IPS-NIHi11 (cell line): ENCODE measurements around the gene MFSD1.
"Not testable (repeated sequence)": the region's sequence is repeated elsewhere in the genome, so short reads cannot be mapped to it uniquely, and the experiment has no call there.

ENCODE experiments used
- DNase-seq: peaks from one replicate; pipeline ENCODE4 v3.0.0; 2012; ENCODE audit warnings: mixed read lengths, low spot score

MFSD1 gene

DNA sequence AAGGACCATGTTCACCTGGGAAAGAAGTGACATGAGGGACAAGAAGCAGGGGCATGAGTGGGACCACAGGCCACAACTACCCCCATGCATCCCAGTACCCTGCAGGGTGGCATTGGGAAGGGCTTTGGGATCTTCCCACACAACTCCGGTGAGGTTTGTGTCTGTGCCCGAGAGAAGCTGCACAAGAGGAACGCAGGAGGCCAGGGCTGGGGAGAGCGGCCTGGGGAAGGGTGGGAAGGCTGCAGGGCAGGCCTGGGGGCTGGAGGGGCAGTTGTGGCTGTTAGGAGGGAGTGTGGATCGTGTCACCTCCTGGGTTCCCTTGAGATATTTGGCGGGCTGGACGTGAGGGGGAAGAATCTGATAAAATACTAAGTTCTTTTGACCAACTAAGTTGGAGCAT is 25.3 kb upstream of the MFSD1 start:
- DNase-seq = no peak

DNA sequence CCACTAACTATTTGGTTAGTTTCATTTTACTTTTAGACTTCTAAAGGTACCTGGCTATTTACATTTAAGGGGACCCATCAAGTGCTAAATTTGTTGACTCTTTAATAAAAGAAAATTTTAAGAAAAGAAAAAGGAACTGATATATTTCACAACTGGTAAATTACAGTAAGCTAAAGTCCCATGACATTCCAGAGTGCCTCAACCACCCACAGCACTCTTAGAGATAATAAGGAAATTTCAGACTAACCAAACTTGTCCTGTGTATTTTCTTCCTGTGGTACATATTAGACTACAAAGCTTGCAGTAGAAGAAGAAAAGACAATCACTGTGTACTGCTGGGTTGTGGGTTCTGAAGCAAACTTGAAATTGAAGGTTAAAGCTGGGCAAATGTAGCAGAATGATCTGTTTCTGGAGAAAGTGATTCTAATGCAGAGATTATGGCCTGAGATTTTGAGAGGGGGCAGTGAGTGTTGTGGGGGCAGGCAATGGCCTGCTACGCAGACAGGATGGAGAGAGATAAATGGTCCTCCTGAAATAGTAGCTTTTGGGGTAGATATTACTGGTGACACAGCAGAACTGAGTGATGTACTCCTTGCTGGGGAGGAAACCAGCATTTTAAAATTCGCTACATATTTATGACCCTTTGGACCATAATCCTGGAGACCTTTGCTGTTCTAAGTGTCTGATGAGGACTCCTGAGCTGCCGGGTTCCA is 24.5 kb upstream of the MFSD1 start:
- no peak for DNase-seq

DNA sequence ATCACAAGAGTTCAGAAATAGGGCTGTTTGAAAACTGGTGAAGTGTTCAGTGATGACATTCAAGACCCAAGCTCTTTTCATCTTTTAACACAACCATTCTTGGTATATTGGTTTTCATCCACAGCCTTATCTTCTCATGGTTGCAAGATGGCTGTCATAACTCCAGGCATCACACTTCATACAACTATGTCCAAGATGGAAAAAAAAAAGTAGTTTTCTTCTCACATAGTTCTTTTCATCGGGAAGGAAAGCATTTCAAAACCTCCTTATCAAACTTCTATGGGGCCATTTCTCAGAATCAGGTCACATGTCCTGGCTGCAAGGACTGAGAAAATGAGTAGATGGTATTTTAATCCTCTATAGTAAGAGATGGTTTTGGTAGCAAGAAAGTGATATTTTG is 21.1 kb upstream of the MFSD1 start:
- no peak for DNase-seq

DNA sequence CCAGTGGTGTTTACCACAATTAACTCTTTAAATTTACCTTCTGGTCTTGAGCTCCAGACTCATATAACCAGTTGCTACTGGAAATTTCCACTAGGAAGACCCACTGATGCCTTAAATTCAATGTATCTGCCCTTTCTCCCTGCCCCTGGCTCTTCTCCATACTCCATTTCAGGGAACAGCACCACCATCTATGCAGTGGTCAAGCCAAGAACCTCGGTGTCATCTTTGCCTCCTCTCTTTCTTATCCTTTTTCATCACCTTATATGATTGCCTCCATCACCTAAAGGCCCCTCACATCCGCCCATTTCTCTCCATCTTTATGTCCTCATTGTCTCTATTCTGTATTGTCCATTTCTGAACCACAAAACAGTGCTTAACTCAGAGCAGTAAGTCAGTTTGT is 20.7 kb upstream of the MFSD1 start:
- no peak for DNase-seq

DNA sequence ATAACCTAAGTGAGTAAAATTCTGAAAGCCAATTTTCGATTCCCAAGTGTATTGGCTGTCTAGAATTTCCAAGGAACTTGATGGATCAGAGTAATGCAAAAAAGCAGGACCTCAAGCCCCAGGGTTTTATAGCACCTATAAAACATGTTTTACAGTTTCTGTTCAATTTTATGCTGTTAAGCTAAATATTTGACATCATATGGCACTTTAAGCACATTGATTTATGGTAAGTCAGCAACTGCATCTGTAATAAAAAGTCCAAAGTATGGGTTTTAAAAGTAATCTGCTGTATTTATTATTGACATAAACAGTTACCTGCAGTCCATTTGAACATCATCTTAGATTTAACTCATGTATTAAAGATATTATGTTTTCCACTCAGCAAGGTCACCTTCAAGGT is 20.0 kb upstream of the MFSD1 start:
- DNase-seq = no peak

DNA sequence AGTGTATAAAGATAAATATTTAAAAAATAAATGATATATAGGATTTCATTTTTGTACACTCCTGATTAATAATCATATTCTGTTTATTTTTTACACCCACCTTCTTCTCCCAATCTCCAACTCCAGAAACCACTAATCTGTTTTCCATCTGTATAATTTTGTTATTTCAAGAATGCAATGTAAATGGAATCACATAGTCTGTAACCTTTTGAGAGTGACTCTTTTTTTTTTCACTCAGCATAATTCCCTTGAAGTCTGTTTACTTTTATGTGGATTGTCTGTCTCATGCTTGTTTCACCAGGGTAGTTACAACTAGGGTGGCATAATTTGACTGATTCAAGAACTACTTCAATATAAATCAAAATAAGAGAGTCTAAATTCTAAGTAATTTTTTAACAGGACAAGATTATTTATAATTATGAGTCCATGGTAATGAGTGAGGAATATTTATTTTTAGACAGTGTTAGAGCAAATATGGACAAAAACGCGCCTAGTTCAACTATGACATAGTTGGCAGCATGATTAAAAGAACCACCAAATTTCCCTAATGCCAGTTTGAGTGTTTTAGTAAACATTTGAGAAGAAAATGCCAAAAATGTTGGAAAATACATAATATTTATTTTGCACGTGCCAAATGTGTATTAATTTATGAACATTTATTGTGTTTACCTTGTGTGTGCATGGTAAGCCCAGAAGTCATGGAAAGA is 19.4 kb upstream of the MFSD1 start:
- no peak for DNase-seq

DNA sequence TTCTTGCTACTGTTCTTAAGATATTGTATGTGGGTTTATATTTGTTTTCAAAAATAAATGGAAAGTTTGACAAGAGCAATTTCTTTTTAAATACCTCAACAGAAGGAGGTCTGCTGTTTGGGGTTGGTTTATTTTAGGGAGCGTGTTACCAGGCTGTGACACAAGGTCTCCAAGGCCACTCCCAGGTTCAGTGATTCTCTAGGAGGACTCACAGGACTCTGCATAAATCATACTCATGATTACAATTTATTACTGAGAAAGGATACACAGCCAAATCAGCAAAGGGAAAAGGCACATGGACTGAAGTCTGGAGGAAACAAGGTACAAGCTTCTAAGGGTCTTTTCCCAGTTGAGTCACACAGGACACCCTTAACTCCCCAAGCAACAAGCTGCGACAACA is 18.8 kb upstream of the MFSD1 start:
- DNase-seq = no peak

DNA sequence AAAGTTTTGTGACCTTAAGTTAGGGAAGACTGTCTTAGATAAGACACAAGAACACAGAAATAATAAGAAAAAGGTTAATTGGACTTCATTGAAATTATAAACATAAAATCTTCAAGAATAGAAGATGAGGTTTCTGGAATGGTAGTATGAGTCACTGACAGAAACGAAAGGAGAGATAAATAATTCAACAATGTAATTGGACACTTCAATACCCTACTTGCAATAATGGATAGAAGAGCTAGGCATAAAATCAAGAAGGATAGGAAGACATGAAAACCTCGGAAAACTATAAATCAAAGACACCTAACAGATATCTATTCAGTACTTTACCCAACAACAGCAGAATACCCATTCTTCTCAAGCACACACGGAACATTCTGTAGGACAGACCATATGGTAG is 15.9 kb upstream of the MFSD1 start:
- DNase-seq = no peak

DNA sequence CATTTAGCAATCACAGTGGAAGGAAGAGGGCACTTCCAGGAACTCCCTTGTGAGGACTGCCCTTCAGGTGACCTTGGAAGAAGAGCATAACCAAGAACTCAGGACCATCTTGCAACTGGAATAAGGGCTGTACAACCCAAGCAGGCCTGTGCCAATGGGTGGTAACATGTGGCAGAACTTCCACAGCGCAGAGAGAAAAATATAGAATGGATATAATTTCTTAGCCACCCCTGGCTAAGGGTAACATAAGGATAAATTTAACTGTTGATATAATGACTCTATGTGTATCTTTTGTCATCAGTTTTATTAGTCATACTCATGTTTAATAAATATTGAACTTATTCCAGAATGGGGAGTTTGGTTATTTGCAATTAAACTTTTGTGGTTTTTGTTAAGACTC is 13.4 kb upstream of the MFSD1 start:
- DNase-seq = no peak

DNA sequence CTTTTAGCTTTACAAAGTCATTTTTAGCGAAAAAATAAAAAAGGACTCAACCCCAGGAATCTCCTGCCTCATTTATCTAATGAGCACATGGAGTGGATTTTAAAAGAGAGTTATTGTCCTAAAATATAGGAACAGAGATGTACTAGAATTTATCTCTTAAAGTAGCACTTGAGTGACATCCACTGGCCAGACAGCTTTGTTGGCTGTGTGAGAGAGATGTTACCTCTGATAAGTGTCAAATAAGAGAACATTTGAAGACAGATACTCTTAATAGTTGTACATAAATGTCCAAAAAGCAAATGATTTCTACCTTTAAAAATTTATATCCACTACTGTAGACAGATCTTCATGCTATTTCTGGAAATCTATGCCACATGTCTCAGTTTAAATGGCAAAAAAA is 12.3 kb upstream of the MFSD1 start:
- DNase-seq = no peak

DNA sequence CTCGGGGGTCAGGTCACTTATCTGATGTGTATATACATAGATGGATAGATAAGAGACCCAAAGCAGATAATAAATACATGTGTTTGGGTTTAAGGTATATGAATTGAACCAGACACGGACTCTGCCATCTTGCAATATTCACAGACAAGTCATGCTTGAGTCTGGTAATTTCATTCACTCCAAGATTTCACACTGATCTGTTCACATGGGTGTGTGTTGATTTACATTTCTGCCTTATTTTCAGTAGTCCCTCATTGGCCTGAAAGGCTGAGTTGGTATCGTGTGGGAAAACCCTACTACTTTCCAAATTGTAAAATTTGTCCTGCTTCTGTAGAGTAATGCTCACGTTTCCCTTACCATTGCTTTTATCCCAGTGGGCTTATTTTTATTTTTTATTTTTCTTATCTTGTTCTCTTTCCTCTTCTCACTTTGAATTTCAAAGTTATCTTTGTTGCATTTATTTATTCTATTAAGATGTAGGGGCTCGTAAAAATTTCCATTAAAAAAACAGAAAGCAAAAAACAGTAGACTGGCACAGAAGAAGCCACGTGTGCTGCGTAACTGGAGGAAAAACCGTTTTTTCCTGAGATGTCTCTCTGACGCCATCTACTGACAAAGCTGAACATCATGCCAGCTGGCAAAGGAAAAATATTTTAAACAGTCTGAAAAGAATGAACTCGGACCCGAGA is 10.8 kb upstream of the MFSD1 start:
- DNase-seq = peak; percentile 53

DNA sequence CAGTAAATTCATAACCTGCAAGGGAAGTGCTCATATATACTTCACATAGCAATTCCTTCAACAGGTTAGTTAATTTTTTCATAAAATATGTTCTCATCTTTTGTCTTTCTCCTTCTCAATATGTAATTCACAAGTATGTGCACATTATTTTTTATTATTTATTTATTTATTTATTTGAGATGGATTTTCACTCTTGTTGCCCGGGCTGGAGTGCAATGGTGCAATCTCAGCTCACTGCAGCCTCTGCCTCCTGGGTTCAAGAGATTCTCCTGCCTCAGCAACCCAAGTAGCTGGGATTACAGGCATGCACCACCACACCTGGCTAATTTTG is 10.3 kb upstream of the MFSD1 start:
- not testable (repeated sequence) for DNase-seq

DNA sequence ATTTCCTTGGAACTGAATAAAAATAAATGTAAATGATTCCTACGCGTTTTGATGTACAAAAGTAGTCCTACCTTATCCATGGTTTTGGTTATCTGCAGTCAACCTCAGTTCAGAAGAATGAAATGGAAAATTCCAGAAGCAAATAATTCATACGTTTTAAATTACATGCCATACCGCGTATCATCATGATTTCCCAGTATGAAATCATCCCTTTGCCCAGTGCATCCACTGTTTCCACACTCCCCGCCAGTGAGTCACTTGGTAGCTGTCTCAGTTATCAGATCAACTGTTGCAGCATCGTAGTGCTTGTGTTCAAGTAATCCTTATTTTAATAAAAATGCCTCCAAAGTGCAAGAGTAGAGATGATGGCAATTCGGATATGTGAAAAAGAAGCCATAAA is 9.1 kb upstream of the MFSD1 start:
- no peak for DNase-seq

DNA sequence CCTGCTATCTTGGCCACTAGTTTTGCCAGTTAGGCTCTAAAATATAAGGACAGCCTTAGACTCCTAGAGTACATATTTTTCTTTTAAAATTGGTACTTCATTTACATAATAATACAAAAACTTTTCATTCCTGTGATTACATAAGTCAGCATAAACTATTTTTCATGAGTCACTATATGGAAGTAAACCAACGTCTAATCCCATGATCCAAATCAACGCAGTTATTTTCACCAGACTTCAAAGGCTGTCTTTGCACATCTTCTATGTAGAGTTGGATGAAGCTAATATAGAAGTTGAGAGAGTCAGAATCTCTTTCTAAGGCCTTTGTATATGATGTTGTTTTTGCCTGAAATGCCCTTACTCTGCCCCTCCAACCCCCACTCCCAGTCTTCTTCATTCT is 7.6 kb upstream of the MFSD1 start:
- no peak for DNase-seq

DNA sequence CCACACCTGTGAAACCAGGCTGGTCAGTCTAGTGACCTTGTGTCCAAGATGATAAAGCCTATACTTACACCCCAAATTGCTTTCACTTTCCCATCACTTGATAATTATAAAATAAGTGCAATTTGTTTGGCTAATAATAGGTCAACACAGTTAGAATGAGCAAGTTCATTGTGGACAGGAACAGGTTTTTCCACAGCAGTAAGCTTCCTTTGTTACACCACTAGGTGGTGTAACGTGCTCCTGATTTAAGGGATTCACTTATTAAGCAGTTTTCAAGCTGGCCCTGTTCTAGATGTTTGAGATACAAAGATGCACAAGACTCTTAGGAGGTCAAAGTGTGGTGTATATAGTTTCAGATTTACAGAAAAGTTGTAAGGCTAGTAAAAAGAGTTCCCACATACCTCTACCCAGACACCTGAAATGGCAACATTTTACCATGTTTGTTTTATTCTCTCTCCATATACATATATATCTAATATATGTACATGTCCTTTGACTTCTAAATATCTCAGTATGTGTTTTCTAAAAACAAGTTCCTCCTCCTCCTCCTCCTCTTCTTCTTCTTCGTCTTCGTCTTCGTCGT is 6.8 kb upstream of the MFSD1 start:
- DNase-seq = peak; percentile 47

DNA sequence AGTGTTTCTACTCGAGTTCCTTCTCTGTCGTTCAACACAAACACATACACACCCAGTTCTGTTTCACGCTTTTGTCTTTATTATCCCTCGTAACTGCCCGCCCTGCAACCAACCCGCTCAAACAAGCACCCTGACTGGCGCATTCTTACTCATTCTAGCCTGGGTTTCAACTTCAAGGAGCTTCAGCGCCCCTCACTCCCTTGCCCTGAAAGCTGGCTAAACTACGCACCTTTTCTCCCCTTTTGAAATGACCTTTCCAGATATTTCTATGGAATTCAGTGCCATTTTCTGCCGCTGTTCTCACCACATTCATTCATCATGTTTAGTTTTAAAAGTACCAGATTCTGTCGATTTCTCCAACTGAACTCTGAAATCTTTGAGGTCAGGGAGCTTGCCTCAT is 653 bp upstream of the MFSD1 start:
- peak; percentile 24 for DNase-seq

DNA sequence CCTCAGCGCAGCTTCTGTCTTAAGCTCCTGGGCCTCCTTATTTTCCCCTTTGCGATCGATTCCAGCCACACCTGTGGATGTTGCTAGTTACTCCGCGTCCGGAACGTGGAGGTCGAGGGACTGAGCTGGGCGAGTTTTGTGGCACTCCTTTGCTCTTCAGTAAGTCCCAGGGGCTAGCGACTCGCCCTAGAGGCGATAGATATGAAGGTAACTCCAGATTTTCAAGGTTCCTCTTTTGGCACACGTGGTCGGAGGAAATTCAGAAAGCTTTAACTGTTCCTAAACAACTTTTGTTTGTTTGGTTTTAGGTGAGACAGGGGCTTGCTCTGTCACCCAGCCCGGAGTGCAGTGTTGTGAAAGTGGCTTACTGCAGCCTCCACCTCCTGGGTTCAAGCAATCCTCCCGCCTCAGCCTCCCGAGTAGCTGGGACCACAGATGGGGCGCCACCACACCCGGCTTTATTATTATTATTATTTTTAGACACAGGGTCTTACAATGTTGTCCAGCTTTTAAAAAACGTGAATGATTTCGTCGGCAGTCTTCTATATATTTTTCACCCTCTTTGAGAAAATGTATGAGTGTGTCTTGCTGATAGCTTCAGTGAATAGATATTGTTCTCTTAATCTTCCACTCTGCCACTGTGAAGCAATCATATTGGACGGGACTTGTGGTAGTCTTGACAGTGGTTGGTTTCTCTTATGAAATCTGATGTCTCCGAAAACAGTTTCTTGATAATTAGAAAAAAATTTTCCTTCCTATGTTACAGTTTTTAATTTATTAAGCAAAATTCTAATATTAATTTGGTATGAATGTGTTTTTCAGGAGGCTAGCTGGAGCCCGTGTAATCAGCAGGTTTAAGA is 785 bp downstream of the MFSD1 start:
- DNase-seq = no peak

DNA sequence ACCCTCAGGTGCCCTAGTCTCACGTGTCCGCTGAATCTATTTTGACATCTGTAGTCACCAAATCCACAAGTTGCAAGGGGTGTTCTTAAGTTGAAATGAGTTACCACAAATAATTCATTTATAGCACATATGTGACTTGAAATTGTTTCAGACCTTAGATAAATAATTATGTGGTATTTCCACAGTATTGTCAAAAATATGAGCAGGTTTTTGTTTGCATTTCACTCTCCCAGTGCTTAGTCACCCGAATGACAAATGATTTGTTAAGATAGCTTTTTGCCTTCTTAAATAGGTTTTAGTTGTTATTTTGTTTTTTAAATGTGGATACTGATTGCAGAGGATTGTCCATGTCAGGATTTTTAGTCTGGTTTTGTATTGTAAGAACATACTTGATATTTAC is 2.6 kb downstream of the MFSD1 start:
- DNase-seq = no peak

DNA sequence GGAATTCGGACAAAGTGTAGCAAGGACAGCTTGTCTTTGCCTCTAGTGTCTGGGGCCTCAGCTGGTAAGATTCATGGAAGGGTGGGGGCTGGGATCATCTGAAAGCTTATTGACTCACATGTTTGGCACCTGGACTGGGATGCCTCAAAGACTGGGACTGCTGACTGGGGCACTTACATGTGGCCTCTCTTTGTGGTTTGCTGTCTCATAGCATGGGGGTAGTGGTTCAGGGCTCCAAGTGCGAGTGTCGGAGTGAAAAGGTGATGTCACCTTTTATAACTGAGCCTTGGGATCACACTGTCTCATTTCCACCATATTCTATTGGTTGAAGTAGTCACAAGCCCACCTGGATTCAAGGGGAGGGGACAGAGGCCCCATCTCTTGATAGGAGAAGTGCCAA is 6.8 kb downstream of the MFSD1 start:
- DNase-seq = no peak

DNA sequence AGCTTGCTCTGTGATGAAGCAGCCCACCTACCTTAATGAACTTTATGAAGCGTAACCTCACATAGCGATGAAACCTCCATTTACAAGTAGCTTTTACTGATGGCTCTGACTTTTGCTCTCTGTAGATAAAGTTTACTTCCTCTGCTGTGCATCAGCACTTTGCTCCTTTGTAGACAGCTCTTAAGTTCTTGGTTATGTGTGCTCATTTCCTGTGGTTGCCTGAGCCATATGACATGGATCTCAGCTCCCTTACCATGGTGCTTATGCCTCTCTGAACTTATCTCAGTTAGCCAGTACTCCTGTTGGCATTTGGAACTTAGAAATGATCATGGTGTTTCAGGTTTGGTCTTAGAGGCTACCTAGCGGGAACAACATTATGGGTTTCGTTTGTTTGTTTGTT is 7.8 kb downstream of the MFSD1 start:
- no peak for DNase-seq

DNA sequence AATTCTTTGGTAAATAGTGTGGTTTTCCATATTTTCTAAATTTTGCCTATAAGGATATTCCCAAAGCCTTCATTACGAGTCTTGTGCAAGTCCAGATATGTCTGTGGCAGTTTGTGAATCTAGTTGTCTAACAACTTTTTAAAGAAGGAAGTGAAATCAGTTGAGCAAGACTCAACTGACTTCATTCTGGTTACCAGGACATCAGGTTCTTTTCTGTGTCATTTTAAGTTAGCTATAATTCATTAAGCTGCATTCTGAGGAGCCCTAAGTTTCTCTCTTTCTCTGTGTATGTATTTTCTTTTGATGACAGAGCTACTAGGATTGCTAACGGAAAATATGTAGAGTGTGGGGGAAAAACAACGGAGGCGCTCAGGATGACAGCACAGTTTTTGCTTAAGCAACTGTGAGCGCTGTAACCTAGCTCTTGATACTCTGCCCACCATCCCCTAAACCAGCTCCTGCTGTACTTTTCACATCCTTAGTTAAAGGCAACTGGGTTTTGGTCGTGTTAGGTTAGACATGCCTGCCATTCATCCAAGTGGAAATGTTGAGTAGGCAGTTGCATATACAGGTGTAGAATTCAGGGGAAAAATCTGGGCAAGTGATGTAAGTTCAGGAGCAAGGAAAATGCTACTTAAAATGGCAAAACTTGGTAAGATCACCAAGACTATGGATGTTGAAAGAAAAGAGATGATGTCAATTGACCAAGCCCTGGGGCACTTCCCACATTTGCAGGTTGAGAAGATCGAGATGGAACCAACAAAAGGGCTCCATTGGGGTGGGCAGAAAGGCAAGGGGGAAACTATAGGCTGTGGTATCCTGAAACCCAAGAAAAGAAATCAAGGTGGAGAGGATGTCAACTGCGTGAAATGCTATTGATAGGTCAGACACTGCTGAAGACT is 9.2 kb downstream of the MFSD1 start:
- no peak for DNase-seq
